ENCODE measurements around the gene B3GLCT. TPM values are rescaled to one million over a fixed set of nuclear protein-coding genes. Genes with fewer than 3 reads are reported as not detected.
"Not testable (repeated sequence)": the region's sequence is repeated elsewhere in the genome, so short reads cannot be mapped to it uniquely, and the experiment has no call there.

The B3GLCT gene
- total and polyA plus RNA-seq, 2 experiments from 2014 or later = 2.2 to 4.4 TPM

GRCh38 chr13:31214435-31214834 lies 14.7 kb downstream of the B3GLCT start:
- Mint-ChIP-seq H3K27ac (no peak overlapping the region), H3K27me3 (ENCODE audit: insufficient read depth, low read depth, poor library complexity) (peaks cover 2% of the 10 kb centered on the region), H3K36me3 (ENCODE audit: low read depth) (0 out of 3 replicates have a peak, but pooled peaks cover 2% of the 10 kb centered on the region), H3K9me3 (no peaks in the 10 kb centered on the region; the same call in 2 of the 3 replicates), H3K4me1 (peaks cover 22% of the 10 kb centered on the region), H3K4me3 (no peak overlapping the region)
- H3K4me3 ChIP-seq = no peak overlapping the region
- no peak overlapping the region for H3K4me2 ChIP-seq
- no peaks in the 10 kb centered on the region for H3K27me3 ChIP-seq (ENCODE audit: insufficient read depth)
- peaks cover under 1% of the 10 kb centered on the region; the same call in 1 of the 2 replicates for H3K4me1 ChIP-seq (ENCODE audit: insufficient read depth)
- no peaks in the 10 kb centered on the region for H3F3A ChIP-seq (replicated peaks; ENCODE audit: low read depth)
- H3K9me2 ChIP-seq (ENCODE audit: insufficient read depth) = no peaks in the 10 kb centered on the region
- H3K27ac ChIP-seq (ENCODE audit: low read depth) = no peak overlapping the region
- ATAC-seq = no peak
- no peaks in the 10 kb centered on the region for H4K20me1 ChIP-seq (replicated peaks; ENCODE audit: insufficient read depth)
- H3K79me2 ChIP-seq (replicated peaks; ENCODE audit: insufficient read depth) = no peaks in the 10 kb centered on the region
- H3K36me3 ChIP-seq (ENCODE audit: insufficient read depth) = no peaks in the 10 kb centered on the region
- H2AFZ ChIP-seq = no peak overlapping the region
- TF ChIP-seq EZH2 (IDR thresholded peaks at IDR 0.05; ENCODE audit: low read depth, unreplicated experiment) (no peak), ZNF114 (CRISPR knock-in tag; IDR thresholded peaks at IDR 0.05) (no peak), STAT1 (IDR thresholded peaks at IDR 0.05; ENCODE audit: unreplicated experiment) (no peak)
- TF ChIP-seq, protein P1, sequence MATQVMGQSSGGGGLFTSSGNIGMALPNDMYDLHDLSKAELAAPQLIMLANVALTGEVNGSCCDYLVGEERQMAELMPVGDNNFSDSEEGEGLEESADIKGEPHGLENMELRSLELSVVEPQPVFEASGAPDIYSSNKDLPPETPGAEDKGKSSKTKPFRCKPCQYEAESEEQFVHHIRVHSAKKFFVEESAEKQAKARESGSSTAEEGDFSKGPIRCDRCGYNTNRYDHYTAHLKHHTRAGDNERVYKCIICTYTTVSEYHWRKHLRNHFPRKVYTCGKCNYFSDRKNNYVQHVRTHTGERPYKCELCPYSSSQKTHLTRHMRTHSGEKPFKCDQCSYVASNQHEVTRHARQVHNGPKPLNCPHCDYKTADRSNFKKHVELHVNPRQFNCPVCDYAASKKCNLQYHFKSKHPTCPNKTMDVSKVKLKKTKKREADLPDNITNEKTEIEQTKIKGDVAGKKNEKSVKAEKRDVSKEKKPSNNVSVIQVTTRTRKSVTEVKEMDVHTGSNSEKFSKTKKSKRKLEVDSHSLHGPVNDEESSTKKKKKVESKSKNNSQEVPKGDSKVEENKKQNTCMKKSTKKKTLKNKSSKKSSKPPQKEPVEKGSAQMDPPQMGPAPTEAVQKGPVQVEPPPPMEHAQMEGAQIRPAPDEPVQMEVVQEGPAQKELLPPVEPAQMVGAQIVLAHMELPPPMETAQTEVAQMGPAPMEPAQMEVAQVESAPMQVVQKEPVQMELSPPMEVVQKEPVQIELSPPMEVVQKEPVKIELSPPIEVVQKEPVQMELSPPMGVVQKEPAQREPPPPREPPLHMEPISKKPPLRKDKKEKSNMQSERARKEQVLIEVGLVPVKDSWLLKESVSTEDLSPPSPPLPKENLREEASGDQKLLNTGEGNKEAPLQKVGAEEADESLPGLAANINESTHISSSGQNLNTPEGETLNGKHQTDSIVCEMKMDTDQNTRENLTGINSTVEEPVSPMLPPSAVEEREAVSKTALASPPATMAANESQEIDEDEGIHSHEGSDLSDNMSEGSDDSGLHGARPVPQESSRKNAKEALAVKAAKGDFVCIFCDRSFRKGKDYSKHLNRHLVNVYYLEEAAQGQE (IDR thresholded peaks at IDR 0.05; ENCODE audit: unreplicated experiment) = no peak
- TF ChIP-seq, protein P2, sequence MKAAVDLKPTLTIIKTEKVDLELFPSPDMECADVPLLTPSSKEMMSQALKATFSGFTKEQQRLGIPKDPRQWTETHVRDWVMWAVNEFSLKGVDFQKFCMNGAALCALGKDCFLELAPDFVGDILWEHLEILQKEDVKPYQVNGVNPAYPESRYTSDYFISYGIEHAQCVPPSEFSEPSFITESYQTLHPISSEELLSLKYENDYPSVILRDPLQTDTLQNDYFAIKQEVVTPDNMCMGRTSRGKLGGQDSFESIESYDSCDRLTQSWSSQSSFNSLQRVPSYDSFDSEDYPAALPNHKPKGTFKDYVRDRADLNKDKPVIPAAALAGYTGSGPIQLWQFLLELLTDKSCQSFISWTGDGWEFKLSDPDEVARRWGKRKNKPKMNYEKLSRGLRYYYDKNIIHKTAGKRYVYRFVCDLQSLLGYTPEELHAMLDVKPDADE (IDR thresholded peaks at IDR 0.05) = no peak
- TF ChIP-seq, protein P3, sequence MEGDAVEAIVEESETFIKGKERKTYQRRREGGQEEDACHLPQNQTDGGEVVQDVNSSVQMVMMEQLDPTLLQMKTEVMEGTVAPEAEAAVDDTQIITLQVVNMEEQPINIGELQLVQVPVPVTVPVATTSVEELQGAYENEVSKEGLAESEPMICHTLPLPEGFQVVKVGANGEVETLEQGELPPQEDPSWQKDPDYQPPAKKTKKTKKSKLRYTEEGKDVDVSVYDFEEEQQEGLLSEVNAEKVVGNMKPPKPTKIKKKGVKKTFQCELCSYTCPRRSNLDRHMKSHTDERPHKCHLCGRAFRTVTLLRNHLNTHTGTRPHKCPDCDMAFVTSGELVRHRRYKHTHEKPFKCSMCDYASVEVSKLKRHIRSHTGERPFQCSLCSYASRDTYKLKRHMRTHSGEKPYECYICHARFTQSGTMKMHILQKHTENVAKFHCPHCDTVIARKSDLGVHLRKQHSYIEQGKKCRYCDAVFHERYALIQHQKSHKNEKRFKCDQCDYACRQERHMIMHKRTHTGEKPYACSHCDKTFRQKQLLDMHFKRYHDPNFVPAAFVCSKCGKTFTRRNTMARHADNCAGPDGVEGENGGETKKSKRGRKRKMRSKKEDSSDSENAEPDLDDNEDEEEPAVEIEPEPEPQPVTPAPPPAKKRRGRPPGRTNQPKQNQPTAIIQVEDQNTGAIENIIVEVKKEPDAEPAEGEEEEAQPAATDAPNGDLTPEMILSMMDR (conservative IDR thresholded peaks at IDR 0.05; ENCODE audit: low read depth in 2 of 2) = no peak
- DNase-seq (ENCODE audit: low spot score) = no peak

DNA sequence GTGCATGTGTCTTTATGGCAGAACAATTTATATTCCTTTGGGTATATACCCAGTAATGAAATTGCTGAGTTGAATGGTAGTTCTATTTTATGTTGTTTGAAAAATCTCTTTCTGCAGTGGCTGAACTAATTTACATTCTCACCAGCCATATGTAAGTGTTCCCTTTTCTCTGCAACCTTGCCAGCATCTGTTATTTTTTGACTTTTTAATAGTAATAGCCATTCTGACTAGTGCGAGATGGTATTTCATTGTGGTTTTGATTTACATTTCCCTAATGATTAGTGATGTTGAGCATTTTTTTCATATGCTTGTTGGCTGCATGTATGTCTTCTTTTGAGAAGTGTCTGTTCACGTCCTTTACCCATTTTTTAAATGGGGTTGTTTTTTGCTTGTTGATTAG lies 17.1 kb downstream of the B3GLCT start:
- not testable (repeated sequence) for H3K27ac Mint-ChIP-seq; H3K27ac ChIP-seq (ENCODE audit: low read depth); H3K27me3 Mint-ChIP-seq (ENCODE audit: insufficient read depth, low read depth, poor library complexity); H2AFZ ChIP-seq; H3K36me3 ChIP-seq (ENCODE audit: insufficient read depth); ATAC-seq; H3K9me2 ChIP-seq (ENCODE audit: insufficient read depth); DNase-seq (ENCODE audit: low spot score); H3K4me2 ChIP-seq; H3K36me3 Mint-ChIP-seq (ENCODE audit: low read depth); H3K27me3 ChIP-seq (ENCODE audit: insufficient read depth); H4K20me1 ChIP-seq (replicated peaks; ENCODE audit: insufficient read depth); H3K9me3 Mint-ChIP-seq; H3K4me3 Mint-ChIP-seq; H3F3A ChIP-seq (replicated peaks; ENCODE audit: low read depth); H3K4me3 ChIP-seq; H3K4me1 ChIP-seq (ENCODE audit: insufficient read depth); H3K79me2 ChIP-seq (replicated peaks; ENCODE audit: insufficient read depth)
- peaks cover 11% of the 10 kb centered on the region for H3K4me1 Mint-ChIP-seq
